AG10803 (cell line): ENCODE results near the gene HKDC1.

Experiments used
- DNase-seq: peaks from one replicate; pipeline ENCODE4 v3.0.0; 2010; ENCODE audit warnings: low read depth
- H3K4me3 ChIP-seq: 2 replicates; pipeline ENCODE4 v1.5.1; 2011; ENCODE audit warnings: mild to moderate bottlenecking, low read length, control low read depth
- TF ChIP-seq, protein P1 (sequence below): conservative IDR thresholded peaks from 2 replicates; pipeline ENCODE4 v1.5.1; 2011; ENCODE audit warnings: mild to moderate bottlenecking, low read length, control low read depth, inconsistent platforms

Gene HKDC1

DNA sequence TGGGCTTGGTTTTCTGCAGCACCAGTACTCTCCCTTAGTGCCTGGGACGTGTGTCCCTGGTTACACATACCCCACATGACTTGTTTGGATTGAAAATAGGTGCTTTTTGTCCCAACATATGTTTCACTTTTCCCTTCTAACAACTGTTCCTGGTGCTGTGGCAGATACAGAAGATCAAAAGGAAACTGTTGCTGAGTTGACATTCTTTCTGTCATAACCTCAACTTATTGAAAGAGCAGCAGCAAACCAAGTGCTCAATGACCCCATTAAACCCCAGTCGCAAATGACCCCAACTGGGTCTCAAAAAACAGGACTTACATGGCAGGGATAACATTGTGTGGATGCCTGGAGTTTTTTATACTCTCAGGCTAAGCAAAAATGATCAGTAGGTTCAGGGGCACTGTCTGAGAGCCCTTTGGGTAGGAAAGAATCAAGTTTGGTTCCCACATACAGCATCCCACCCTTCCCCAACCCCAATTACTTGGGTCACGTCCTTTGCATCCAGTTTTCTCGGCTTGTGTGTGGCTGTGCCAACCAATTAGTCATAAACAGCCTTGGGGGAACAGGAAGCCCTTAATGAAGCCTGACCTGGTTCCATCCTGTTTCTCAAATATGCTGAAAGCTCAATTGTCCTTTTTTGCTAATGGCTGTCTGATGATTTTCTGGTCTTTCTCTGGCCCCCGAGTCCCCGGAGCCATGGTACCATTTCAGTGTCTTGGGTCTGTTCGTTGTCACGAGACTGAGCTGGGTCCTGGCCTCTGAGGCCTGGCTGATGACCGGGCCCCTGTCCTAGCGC is 4.9 kb downstream of the HKDC1 start:
- H3K4me3 ChIP-seq, result no peak overlapping the region
- TF ChIP-seq, protein P1, sequence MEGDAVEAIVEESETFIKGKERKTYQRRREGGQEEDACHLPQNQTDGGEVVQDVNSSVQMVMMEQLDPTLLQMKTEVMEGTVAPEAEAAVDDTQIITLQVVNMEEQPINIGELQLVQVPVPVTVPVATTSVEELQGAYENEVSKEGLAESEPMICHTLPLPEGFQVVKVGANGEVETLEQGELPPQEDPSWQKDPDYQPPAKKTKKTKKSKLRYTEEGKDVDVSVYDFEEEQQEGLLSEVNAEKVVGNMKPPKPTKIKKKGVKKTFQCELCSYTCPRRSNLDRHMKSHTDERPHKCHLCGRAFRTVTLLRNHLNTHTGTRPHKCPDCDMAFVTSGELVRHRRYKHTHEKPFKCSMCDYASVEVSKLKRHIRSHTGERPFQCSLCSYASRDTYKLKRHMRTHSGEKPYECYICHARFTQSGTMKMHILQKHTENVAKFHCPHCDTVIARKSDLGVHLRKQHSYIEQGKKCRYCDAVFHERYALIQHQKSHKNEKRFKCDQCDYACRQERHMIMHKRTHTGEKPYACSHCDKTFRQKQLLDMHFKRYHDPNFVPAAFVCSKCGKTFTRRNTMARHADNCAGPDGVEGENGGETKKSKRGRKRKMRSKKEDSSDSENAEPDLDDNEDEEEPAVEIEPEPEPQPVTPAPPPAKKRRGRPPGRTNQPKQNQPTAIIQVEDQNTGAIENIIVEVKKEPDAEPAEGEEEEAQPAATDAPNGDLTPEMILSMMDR, result no peak
- DNase-seq, result peak; percentile 31

DNA sequence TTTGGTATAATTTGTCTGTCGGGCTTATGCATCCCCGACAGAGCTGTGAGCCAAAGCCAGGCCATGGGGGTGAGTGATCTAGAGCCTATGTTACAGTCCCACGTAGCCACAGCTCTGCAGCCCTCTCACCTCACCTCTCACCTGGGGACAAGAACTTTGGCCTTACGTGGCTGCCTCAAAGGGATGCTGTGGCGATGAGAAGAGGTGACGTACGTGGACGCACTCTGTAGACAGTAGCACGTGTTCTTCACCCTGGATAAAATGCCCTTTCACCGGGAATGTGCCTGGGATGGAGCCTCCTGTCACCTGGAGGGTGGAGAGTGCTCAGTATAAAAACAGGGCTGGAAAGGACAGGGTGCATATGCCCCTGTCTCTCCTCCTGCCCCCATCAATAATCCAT is 5.5 kb downstream of the HKDC1 start:
- no peak for DNase-seq
- TF ChIP-seq, protein P1, result no peak
- no peak overlapping the region for H3K4me3 ChIP-seq

DNA sequence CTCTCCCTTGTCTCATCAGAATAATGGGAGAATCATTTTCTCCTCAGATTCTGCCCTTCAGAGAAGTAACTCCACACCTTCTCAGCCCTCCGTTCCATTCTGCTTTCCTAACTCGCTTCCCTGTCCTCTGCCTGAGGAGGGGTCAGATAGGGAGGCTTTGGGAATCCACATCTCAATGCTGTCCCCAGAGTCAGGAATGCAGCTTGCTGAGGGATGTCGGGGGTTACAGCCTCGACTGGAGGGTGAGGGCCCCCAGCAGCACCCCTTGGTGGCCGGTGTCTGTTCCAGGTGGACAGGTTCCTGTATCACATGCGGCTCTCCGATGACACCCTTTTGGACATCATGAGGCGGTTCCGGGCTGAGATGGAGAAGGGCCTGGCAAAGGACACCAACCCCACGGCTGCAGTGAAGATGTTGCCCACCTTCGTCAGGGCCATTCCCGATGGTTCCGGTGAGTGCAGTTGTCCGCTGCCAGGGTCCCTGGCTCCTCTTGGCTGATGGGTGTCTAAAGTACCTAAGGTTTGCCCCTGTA is 6.9 kb downstream of the HKDC1 start:
- no peak for DNase-seq
- TF ChIP-seq, protein P1, result no peak
- H3K4me3 ChIP-seq, result no peak overlapping the region

DNA sequence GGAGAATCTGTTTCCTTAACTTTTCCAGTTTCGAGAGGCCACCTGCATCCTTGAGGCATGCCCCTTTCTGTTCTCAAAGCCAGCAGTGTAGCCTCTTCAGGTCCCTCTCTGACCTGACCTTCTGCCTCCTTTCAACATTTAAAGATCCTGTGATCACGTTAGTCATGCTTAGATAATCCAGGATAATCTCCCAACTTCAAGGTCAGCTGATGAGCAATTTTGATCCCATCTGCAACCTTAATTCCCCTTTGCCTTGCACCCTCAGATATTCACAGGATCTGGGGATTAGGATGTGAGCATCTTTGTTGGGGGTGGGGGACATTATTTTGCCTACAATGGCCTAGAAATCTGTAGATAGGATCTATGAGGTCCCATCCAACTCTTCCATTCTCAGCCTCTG is 8.0 kb downstream of the HKDC1 start:
- no peak overlapping the region for H3K4me3 ChIP-seq
- DNase-seq, result no peak
- TF ChIP-seq, protein P1, result no peak

DNA sequence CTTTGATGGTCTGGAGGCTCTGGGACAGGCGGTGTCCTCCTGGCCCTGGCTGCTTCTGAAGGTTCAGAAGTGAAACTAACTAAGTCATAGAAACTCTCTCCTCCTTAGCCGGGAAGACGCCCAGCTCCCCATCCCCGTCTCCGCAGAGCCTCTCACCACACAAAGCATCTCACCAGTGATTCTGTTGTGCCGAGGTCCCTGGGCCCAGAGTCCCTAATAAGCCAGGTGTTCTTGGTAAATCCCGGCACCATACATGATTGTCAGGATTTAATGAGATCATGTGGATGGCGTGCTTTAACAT is 9.4 kb downstream of the HKDC1 start:
- no peak overlapping the region for H3K4me3 ChIP-seq
- DNase-seq, result no peak
- TF ChIP-seq, protein P1, result no peak

DNA sequence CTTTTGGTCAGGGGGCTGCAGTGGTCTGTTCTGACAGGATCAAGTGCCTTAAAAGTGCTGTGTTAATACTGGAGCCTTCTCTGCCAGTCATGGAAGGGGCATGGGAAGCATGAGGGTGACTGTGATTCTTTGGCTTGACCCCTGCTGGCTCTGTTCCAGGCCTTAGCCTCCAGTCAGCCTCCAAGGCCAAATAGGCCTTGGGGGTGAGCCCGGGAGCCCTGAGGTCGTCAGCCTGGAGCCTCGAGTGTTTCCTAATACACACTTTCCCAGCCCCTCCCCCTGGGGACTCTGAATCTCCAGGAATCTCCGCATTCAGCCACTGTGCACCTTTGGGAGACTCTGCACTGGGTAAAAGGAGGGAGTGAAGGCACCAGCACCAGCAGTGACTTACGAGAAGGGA is 10.0 kb downstream of the HKDC1 start:
- no peak for DNase-seq
- no peak overlapping the region for H3K4me3 ChIP-seq
- TF ChIP-seq, protein P1, result no peak

DNA sequence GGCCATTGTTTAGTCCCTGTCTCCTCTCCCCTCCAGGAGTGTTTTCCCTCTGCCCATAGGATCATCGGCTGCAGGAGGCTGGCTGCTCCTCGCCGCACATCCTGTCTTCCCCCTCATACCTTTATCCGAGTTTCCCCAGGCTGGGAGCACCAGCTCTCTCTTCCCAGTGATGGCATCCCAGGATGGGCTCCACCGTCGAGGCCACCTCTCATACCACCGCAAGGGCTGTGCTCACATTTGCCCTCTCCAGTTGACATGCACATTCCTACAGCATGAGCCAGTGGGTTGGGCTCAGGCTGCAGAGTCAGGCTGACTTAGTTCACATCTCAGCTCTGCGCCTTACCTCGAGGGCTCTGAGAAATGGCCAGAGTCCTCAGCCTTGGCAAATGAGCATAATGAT is 12.1 kb downstream of the HKDC1 start:
- DNase-seq, result peak; percentile 81
- TF ChIP-seq, protein P1, result peak; percentile 22
- no peak overlapping the region for H3K4me3 ChIP-seq
